GM12872 (cell line): ENCODE data around the gene MARCO.

Source experiments
- TF ChIP-seq, protein P1 (sequence below): IDR thresholded peaks from 3 replicates; pipeline ENCODE4 v1.5.1; 2011; ENCODE audit warnings: low read depth, mild to moderate bottlenecking, low read length, moderate library complexity; ENCODE audit not compliant: insufficient read depth

Gene MARCO

DNA sequence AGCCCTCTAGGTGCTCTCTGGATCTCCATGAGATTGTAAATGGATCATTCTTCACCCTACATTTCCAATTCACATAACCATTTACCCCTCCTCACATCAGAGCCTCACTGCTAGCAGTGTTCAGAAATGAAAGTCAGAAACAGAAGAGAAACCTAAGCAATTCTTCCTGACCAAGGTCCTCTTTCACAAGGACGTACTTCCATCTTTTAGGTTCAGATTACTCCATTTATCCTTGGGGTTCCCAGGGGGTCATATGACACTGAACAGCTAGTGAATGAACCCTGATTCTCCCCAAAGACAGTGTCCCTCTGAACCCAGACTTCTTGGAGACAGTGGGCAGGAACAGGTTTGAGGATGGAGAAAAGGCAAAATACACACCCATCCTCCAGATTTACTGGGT lies 12.9 kb upstream of the MARCO start:
- TF ChIP-seq, protein P1, sequence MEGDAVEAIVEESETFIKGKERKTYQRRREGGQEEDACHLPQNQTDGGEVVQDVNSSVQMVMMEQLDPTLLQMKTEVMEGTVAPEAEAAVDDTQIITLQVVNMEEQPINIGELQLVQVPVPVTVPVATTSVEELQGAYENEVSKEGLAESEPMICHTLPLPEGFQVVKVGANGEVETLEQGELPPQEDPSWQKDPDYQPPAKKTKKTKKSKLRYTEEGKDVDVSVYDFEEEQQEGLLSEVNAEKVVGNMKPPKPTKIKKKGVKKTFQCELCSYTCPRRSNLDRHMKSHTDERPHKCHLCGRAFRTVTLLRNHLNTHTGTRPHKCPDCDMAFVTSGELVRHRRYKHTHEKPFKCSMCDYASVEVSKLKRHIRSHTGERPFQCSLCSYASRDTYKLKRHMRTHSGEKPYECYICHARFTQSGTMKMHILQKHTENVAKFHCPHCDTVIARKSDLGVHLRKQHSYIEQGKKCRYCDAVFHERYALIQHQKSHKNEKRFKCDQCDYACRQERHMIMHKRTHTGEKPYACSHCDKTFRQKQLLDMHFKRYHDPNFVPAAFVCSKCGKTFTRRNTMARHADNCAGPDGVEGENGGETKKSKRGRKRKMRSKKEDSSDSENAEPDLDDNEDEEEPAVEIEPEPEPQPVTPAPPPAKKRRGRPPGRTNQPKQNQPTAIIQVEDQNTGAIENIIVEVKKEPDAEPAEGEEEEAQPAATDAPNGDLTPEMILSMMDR: no peak

DNA sequence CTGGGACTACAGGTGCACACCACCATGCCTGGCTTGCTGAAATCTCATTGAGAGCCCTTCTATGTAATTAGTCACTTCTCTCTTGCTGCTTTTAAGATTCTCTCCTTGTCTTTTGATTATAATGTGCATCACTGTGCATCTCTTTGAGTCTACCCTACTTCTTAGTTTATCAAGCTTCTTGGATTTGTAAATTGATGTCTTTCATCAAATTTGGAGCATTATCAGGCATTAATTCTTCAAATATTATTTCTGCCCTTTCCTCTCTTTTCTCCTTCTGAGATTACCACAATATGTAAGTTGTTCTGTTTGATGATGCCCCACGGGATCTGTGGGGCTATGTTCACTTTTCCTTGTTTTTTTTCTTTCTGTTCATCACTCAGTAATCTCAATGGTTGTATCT lies 9.0 kb upstream of the MARCO start:
- TF ChIP-seq, protein P1: no peak

DNA sequence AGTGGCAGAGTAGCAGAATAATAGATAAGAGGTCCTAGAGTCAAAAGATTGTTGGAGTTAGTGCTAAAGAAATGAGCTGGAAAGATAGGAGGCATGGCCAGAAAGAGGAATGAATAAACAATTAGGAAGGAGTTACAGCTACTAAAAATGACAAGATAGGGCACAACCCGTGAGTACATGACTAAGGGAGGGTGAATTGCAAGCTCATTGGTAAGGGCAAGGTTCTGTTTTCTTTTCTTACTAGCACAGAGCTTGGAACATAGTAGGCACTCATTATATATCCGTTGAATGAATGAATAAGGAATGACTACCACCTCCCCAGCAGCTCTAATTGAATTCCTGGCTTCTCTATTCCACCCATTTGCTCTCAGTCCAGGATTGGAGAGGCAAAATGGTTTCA lies 5.7 kb upstream of the MARCO start:
- TF ChIP-seq, protein P1: no peak

DNA sequence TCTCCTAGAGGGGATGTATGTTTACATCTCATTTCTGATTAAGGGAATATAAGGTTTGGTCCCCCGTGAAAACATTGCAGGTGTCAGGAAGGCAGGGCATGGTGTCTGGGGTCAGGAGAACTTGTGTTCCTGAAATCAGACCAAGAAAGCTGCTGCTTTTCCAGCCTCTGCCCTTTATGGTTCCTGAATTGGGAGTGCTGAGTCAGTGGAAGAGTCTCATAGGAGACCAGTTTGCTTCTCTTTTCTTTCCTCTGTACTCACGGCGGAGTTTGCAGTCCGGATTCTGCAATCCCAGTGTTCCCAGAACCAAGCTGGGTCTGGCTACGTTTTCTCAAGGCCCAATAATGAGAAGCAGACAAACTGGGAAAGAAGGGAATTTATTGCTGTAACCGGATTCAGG lies 5.1 kb upstream of the MARCO start:
- TF ChIP-seq, protein P1: no peak

DNA sequence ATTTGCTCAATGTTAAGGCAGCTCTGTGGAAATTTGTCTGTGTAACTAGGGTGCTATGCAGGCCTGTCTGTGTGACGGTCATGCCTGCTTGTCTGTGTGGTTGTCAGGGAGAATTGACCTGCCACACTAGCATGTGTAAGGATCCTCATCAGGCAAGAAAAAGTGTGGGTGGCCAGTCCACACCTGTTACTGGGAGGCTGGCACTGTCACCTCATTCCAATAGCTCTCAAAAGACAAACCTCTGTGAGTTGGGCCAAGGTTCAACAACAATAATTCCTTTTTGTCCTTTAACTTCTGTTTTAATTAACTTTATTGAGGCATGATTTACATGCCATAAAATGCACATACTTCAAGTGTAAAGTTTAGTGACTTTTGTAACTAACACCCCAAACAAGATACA lies 4.2 kb upstream of the MARCO start:
- TF ChIP-seq, protein P1: no peak

DNA sequence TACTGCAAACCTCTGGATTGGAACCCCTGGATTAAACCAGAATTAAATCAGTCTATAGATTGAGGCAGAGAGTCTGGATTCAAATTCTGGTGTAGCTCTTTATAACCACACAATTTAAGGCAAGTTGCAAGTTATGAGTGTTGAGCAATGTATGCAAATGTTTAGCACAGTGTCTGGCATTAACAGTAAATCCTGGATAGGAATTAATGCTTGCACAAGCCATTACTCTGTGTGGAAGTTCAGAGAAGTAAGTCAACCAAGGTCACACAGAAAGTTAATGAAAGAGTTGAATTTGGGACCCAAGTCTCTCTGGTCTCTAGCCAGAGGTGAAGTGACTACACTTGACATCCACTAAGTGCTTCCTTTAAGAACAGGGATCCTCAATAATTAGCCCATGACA lies 2.0 kb upstream of the MARCO start:
- TF ChIP-seq, protein P1: no peak

DNA sequence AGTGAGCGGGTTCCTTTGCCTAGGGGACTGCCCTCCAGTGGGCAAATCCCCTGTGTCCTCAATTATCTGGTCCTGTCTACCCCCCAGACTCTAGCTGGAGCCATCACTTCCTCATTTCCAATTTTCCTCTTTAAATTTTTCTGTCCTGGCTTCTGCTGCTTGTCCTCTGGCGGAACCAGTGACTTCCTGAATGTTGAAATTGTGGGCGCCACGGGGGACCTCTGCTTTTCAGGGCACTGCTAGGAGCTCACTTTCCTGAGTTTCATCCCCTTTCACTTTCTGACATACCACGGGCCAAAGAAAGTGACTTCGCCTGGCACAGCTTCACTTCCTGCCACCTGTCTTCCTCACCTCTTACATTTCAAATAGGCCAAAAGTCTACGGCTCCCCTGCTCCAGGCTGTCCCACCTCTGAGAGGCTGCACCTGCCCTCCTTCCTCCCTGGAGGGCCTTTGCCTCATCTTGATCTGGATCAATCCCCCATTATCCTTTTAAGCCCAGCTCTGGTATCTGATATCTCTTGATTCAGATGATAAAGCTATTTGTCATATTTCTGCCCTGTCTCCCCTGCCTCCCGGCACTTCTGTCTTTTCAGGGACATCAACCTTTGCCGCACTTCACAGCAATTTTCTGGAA lies 1.4 kb upstream of the MARCO start:
- TF ChIP-seq, protein P1: no peak

DNA sequence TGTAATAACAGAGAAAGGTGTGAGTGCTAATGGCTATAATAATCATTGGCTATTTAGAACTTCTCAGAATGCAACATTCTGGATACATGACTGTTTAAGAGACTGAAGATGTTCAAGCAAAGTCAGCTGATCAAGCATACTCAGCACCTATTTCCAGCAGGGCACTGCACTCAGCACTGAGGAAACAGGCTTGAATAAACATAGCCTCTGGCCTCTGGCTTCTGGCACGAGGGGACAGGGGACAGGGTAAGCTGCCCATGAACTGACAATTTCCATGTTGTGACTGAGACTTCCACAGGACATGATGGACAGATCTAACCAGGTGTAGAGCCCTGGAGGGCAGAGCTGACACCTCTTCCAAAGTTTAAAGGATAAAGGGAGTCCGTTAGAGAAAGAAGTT lies 1.3 kb downstream of the MARCO start:
- TF ChIP-seq, protein P1: no peak
